GM12864 (cell line): ENCODE data around the gene UNC13B.

Experiments
- DNase-seq: peaks from one replicate; pipeline ENCODE4 v3.0.0-alpha.2; 2011; ENCODE audit warnings: low read depth
- H3K4me3 ChIP-seq: 2 replicates; pipeline ENCODE4 v1.5.1; 2011; ENCODE audit warnings: mild to moderate bottlenecking, low read depth, low read length, control low read depth
- TF ChIP-seq, protein P1 (sequence below): IDR thresholded peaks from 2 replicates; pipeline ENCODE4 v1.5.1; 2011; ENCODE audit warnings: low read depth, mild to moderate bottlenecking, moderate library complexity, low read length, control low read depth, inconsistent platforms; ENCODE audit errors: missing control alignments

UNC13B gene

GRCh38 chr9:35277628-35278359 lies 116.0 kb downstream of the UNC13B start:
- TF ChIP-seq, protein P1, sequence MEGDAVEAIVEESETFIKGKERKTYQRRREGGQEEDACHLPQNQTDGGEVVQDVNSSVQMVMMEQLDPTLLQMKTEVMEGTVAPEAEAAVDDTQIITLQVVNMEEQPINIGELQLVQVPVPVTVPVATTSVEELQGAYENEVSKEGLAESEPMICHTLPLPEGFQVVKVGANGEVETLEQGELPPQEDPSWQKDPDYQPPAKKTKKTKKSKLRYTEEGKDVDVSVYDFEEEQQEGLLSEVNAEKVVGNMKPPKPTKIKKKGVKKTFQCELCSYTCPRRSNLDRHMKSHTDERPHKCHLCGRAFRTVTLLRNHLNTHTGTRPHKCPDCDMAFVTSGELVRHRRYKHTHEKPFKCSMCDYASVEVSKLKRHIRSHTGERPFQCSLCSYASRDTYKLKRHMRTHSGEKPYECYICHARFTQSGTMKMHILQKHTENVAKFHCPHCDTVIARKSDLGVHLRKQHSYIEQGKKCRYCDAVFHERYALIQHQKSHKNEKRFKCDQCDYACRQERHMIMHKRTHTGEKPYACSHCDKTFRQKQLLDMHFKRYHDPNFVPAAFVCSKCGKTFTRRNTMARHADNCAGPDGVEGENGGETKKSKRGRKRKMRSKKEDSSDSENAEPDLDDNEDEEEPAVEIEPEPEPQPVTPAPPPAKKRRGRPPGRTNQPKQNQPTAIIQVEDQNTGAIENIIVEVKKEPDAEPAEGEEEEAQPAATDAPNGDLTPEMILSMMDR, result no peak
- no peak overlapping the region for H3K4me3 ChIP-seq
- no peak for DNase-seq

DNA sequence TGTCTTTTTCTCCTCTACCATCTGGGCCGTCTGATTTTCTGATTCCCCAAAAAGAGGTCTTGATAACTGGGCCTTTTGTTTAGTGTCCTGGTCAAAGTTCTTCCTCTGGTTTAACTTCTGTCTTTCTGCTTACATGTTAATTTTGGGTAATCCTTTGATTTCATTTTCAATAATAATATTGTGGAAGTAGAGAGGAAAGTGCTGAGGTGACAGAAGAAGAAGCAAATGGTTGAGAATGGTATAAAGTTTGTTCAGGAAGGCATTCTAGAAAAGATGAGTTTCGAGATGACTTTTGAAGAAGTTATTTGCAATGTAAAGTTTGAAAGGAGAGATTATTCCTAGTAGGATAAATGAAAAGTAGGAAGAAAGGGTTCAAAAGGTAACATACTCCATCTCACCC lies 118.1 kb downstream of the UNC13B start:
- no peak overlapping the region for H3K4me3 ChIP-seq
- DNase-seq, result no peak
- TF ChIP-seq, protein P1, result no peak

GRCh38 chr9:35280399-35280798 lies 118.6 kb downstream of the UNC13B start:
- TF ChIP-seq, protein P1, result no peak
- no peak overlapping the region for H3K4me3 ChIP-seq
- no peak for DNase-seq

- TF ChIP-seq, protein P1, result no peak
- H3K4me3 ChIP-seq, result no peak overlapping the region
- no peak for DNase-seq
Observed at GRCh38 chr9:35285731-35286130, 123.9 kb downstream of the UNC13B start.

- TF ChIP-seq, protein P1, result no peak
- DNase-seq, result no peak
- H3K4me3 ChIP-seq, result no peak overlapping the region
Observed at GRCh38 chr9:35286381-35286780, 124.6 kb downstream of the UNC13B start.

DNA sequence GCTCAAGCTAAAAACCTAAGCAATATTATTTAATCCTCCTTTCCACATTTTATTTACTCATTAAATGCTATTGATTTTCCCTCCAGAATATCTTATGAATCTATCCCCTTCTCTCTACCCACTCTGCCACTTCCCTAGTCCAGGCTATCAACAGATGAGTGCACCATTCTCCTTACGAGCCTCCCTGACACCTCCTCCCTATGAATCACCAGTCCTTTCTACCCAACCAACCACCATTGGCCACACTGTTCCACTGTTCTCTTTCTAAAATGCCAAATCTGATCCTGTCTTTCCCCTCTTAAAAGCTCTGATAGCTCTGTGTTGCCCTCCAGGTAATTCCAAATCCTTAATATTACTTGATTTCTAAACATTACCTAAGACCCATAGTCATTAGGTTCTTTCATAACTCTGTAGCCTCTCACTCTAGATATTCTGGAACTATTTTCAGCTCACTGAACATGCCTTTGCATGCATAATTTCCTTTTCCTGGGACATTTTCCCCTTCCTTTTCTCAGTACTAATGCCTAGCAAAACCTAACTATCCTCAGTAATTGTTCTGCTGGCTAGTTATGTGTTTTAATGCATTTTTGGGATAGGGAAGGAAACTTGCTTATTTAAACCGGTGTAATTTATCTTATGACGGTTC lies 126.3 kb downstream of the UNC13B start:
- no peak for DNase-seq
- H3K4me3 ChIP-seq, result no peak overlapping the region
- TF ChIP-seq, protein P1, result no peak

- TF ChIP-seq, protein P1, result no peak
- DNase-seq, result no peak
Observed at GRCh38 chr9:35288778-35289177, 127.0 kb downstream of the UNC13B start.

More at GRCh38 chr9:35288778-35289177, 127.0 kb downstream of the UNC13B start:
- H3K4me3 ChIP-seq, result no peak overlapping the region
